ENCODE results near the gene GALNT17. TPM values are rescaled to one million over a fixed set of nuclear protein-coding genes. Genes with fewer than 3 reads are reported as not detected.
"Not testable (repeated sequence)": the region's sequence is repeated elsewhere in the genome, so short reads cannot be mapped to it uniquely, and the experiment has no call there.

Gene GALNT17
- total RNA-seq, 3 donors from 2014 or later, result 1.2 to 9.9 (median 3.3) TPM

DNA sequence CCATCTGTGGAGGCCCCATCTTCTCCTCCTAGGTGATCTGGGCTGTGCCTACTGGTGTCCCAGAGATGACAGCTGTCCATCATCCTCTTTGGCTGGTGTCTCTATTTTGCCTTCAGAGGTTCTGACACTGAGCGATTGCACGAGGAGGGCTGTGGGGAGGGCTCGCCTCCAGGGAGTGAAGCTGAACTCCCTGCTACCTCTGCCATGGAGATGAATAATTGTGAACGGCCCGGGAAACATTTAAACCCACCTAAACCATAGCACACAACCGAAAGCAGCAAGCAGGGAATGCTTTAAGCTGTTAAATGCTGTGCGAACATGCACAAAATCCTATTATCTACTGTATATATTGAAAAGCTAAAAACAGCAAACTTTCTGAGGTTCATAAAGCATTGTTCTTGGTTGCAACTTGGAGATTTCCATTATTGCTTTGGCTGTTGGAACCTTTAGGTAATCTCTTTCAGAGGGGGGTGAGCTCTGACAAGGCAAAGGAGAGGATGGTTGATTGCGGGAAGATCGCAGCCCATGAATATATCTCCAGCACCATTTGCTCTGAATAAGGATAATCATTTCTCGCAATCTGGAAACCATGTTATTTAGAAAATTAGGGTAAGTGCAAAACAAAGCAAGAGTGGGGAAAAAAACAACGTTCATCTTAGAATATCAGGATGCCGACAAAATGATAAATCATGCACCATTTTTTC lies 507.6 kb downstream of the GALNT17 start:
- Histone ChIP-seq H3K27me3 (no peaks in the 10 kb centered on the region), H3K27ac (no peak overlapping the region), H3K4me3 (no peak overlapping the region), H3K9me3 (peaks cover 0 to 1% of the 10 kb centered on the region in 2 donors), H3K4me1 (no peaks in the 10 kb centered on the region), H3K36me3 (no peaks in the 10 kb centered on the region)
- TF ChIP-seq POLR2AphosphoS5 (IDR thresholded peaks at IDR 0.05), result no peak
- TF ChIP-seq, protein P1, sequence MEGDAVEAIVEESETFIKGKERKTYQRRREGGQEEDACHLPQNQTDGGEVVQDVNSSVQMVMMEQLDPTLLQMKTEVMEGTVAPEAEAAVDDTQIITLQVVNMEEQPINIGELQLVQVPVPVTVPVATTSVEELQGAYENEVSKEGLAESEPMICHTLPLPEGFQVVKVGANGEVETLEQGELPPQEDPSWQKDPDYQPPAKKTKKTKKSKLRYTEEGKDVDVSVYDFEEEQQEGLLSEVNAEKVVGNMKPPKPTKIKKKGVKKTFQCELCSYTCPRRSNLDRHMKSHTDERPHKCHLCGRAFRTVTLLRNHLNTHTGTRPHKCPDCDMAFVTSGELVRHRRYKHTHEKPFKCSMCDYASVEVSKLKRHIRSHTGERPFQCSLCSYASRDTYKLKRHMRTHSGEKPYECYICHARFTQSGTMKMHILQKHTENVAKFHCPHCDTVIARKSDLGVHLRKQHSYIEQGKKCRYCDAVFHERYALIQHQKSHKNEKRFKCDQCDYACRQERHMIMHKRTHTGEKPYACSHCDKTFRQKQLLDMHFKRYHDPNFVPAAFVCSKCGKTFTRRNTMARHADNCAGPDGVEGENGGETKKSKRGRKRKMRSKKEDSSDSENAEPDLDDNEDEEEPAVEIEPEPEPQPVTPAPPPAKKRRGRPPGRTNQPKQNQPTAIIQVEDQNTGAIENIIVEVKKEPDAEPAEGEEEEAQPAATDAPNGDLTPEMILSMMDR (IDR thresholded peaks at IDR 0.05), result no peak
- no peak for TF ChIP-seq POLR2A (IDR thresholded peaks at IDR 0.05)
- intact Hi-C loops (cut with DNase I; ENCODE audit: low total_unique reads), result loop anchor here (2.0 kb wide), 1 partner anchor 59 kb away; no protein-coding TSS in a partner anchor
- DNase-seq (ENCODE audit: low spot score in 2 of 2), result no peak

DNA sequence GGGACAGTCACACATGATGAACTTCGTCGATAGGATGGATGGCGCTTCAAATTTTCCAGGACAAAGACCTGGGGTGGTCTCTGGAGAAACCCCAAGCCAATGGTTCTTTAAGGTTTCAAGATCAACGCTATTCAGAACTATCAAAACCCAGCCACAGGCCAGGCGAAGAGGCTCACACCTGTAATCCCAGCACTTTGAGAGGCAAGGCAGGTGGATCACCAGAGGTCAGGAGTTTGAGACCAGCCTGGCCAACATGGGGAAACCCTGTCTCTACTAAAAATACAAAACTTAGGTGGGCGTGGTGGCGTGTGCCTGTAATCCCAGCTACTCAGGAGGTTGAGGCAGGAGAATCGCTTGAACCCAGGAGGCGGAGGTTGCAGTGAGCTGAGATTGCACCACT lies 511.1 kb downstream of the GALNT17 start:
- DNase-seq (ENCODE audit: low spot score in 2 of 2), result not testable (repeated sequence)

DNA sequence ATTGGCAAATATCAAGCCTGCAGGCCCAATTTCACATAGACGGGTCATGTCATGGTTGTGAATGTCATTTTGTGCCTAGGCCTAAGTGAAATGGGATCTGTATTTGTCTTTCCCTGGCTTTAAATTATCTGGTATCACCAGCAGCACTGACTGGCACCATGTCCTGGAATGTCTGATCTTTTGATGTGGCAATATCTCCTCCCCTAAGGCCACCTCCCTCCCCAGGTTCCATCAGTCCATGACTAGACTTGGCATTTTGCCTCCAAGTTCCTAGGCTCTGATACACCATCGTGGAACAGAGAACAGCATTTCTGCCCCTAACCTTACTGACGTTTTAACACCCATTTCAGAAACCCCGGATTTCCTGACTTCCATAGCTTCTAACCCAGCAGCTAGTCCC lies 513.9 kb downstream of the GALNT17 start:
- TF ChIP-seq POLR2A (IDR thresholded peaks at IDR 0.05) (no peak), POLR2AphosphoS5 (IDR thresholded peaks at IDR 0.05) (no peak)
- TF ChIP-seq, protein P1 (IDR thresholded peaks at IDR 0.05), result no peak
- Histone ChIP-seq H3K4me3 (no peak overlapping the region), H3K36me3 (no peaks in the 10 kb centered on the region), H3K9me3 (peaks cover 16 to 39% of the 10 kb centered on the region in 2 donors), H3K4me1 (no peaks in the 10 kb centered on the region), H3K27ac (no peak overlapping the region), H3K27me3 (no peaks in the 10 kb centered on the region)
- no peak for DNase-seq (ENCODE audit: low spot score in 2 of 2)
- intact Hi-C loops (cut with DNase I; ENCODE audit: low total_unique reads), result no loop called here

More for the DNA sequence above, 511.1 kb downstream of the GALNT17 start:
- H3K27me3 ChIP-seq; H3K27ac ChIP-seq; H3K36me3 ChIP-seq; H3K4me3 ChIP-seq; intact Hi-C loops (cut with DNase I; ENCODE audit: low total_unique reads); H3K4me1 ChIP-seq: not testable (repeated sequence)
- peaks cover 0 to 21% of the 10 kb centered on the region in 2 donors for H3K9me3 ChIP-seq

DNA sequence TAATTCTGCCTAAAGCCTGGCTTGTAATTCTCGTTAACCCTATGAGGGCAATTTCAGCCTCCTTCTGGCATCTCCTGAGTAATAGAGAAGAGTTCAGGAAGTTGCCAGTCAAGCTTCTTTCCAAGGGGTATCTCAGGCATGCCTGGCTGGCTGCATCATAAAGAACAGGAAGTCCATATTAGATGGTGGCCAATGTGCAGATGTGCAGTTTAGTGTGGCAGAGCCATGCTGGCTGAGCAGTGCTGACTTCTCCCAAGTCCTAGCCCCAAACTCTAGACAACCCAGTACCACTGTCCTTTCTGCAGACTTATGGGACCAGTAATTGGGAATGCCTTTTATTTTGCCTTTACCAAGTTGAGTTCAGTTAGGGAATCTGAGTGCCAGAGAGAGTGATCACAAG lies 517.9 kb downstream of the GALNT17 start:
- no peaks in the 10 kb centered on the region for H3K27me3 ChIP-seq

DNA sequence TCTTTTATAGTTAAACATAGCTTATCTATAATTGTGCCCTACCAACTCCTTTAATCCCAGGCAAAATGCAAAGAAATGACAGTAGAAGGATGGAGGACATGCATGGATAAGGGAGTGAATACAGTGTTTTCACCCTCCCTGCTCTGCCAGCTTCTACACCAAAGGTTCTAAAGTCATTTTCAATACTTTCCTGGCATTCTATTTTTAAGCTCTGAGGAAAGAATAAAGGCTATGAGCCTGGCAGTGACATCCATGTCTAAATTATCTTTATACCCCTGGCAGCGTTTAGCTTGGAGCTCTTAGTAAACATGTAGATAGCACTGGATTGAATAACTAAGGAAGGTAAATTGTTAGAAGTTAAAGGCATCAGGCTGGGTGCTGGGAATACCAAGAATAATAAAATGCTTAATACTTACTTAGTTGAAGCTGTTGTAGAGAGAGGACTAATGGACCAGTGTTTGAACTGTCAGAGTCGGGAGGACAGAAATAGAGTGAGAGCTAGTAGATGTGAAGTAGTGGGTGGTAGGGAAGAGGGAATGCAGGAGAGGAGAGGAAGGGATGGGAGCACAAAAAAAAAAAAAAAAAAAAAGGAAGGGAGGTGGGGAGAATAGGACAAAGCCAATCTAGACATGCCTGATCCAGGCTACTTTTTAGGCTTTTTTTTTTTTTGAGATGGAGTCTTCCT lies 518.9 kb downstream of the GALNT17 start:
- peaks cover 16 to 25% of the 10 kb centered on the region in 2 donors for H3K9me3 ChIP-seq
- no peak overlapping the region for H3K4me3 ChIP-seq
- TF ChIP-seq POLR2AphosphoS5 (IDR thresholded peaks at IDR 0.05) (no peak), POLR2A (IDR thresholded peaks at IDR 0.05) (no peak)
- TF ChIP-seq, protein P1 (IDR thresholded peaks at IDR 0.05), result no peak
- intact Hi-C loops (cut with DNase I; ENCODE audit: low total_unique reads), result no loop called here
- H3K27ac ChIP-seq, result no peak overlapping the region
- DNase-seq (ENCODE audit: low spot score in 2 of 2), result no peak
- H3K36me3 ChIP-seq, result no peaks in the 10 kb centered on the region
- no peaks in the 10 kb centered on the region for H3K4me1 ChIP-seq
- no peaks in the 10 kb centered on the region for H3K27me3 ChIP-seq

More for the DNA sequence above, 517.9 kb downstream of the GALNT17 start:
- peaks cover 16 to 35% of the 10 kb centered on the region in 2 donors for H3K9me3 ChIP-seq
- no peak overlapping the region for H3K27ac ChIP-seq
- intact Hi-C loops (cut with DNase I; ENCODE audit: low total_unique reads), result no loop called here
- H3K36me3 ChIP-seq, result no peaks in the 10 kb centered on the region
- H3K4me1 ChIP-seq, result no peaks in the 10 kb centered on the region
- TF ChIP-seq POLR2AphosphoS5 (IDR thresholded peaks at IDR 0.05) (no peak), POLR2A (IDR thresholded peaks at IDR 0.05) (no peak)
- TF ChIP-seq, protein P1 (IDR thresholded peaks at IDR 0.05), result no peak
- DNase-seq (ENCODE audit: low spot score in 2 of 2), result no peak
- H3K4me3 ChIP-seq, result no peak overlapping the region

Measured in breast epithelium (tissue), 4 donors.